GM12878 (cell line): ENCODE data around the gene CAMK2N2. TPM values are rescaled to one million over a fixed set of nuclear protein-coding genes. Genes with fewer than 3 reads are reported as not detected.

Experiments used
- ATAC-seq: fragments of 200-7000 bp; cut with Tn5 transposase; 3 replicates; pipeline ENCODE4 v1.9.1; 2020; ENCODE audit warnings: mild to moderate bottlenecking, moderate library complexity
- BruUV-seq: library from RNA; stranded (reverse); fragments of 400-500 nt; replicated peaks from 2 replicates; lab custom pipeline; 2021; lab: Mats Ljungman, UMichigan
- CTCF ChIA-PET: fragments of 300-600 bp; sonication (Branson Sonifier 250); formaldehyde crosslinking; extraction: SDS; loops from one replicate; lab custom pipeline; 2021; ENCODE audit warnings: inconsistent platforms; lab: Yijun Ruan, JAX
- POLR2A ChIA-PET: fragments of 350-600 bp; formaldehyde crosslinking; extraction: SDS; loops from one replicate; lab custom pipeline; 2021; ENCODE audit warnings: inconsistent platforms; lab: Charles Lee
- RAD21 ChIA-PET: fragments of 300-600 bp; sonication (Branson Sonifier 250); formaldehyde crosslinking; loops from one replicate; lab custom pipeline; 2023; ENCODE audit warnings: antibody characterized with exemption; ENCODE audit not compliant: unreplicated experiment; lab: Charles Lee
- SMC1A ChIA-PET: fragments of 300-600 bp; sonication (Branson Sonifier 250); formaldehyde crosslinking; loops from one replicate; lab custom pipeline; 2023; ENCODE audit not compliant: unreplicated experiment, uncharacterized antibody; lab: Charles Lee
- DNase-seq: peaks from one replicate; pipeline ENCODE4 v3.0.0-alpha.2; 2011; ENCODE audit warnings: low read depth, low spot score
- FAIRE-seq: peaks from 3 replicates; lab custom pipeline; 2011; peaks lifted over from hg19 to GRCh38; lab: Jason Lieb, UNC
- H2AFZ ChIP-seq: 2 replicates; pipeline ENCODE4 v1.6.0; 2011; ENCODE audit warnings: low read depth, low read length, control low read depth; ENCODE audit not compliant: control insufficient read depth
- H3K27ac ChIP-seq: 2 replicates; pipeline ENCODE4 v1.5.1; 2011; ENCODE audit warnings: control low read depth; ENCODE audit not compliant: control insufficient read depth, insufficient read depth
- H3K27me3 ChIP-seq, 2 experiments: replicated peaks in 1 of 2; 2 replicates each; pipeline versions ENCODE4 v1.6.0 to v1.6.1; 2011; ENCODE audit warnings: low read length in 1 of 2; ENCODE audit not compliant: control insufficient read depth in 2 of 2, insufficient read depth in 2 of 2
- H3K36me3 ChIP-seq, 2 experiments: 2 replicates each; pipeline ENCODE4 v1.5.1; 2011; ENCODE audit warnings: low read length in 1 of 2; ENCODE audit not compliant: control insufficient read depth in 2 of 2, insufficient read depth in 2 of 2
- H3K4me1 ChIP-seq: 2 replicates; pipeline ENCODE4 v1.6.1; 2011; ENCODE audit warnings: mild to moderate bottlenecking, low read length, moderate library complexity, mixed read lengths; ENCODE audit not compliant: control insufficient read depth, insufficient read depth
- H3K4me2 ChIP-seq: 2 replicates; pipeline ENCODE4 v1.6.0; 2011; ENCODE audit warnings: control low read depth; ENCODE audit not compliant: control insufficient read depth, insufficient read depth
- H3K4me3 ChIP-seq: fragments of 200-600 bp; sonication (generic); 2 replicates; pipeline ENCODE4 v1.5.1; 2016
- H3K79me2 ChIP-seq: 2 replicates; pipeline ENCODE4 v1.6.0; 2011; ENCODE audit warnings: low read length; ENCODE audit not compliant: control insufficient read depth, insufficient read depth
- H3K9ac ChIP-seq: 2 replicates; pipeline ENCODE4 v1.8.0; 2011; ENCODE audit warnings: low read length, control low read depth, mixed read lengths; ENCODE audit not compliant: control insufficient read depth, insufficient read depth
- H3K9me3 ChIP-seq: replicated peaks from 3 replicates; pipeline ENCODE4 v1.5.1; 2011; ENCODE audit warnings: mild to moderate bottlenecking, low read length; ENCODE audit not compliant: control insufficient read depth, insufficient read depth
- H4K20me1 ChIP-seq: 2 replicates; pipeline ENCODE4 v1.6.0; 2011; ENCODE audit not compliant: control insufficient read depth, insufficient read depth
- EZH2 ChIP-seq: IDR thresholded peaks from 2 replicates; pipeline ENCODE4 v1.6.1; 2012; ENCODE audit warnings: low read depth, mild to moderate bottlenecking, control low read depth, inconsistent platforms, low read length, borderline replicate concordance; ENCODE audit not compliant: control insufficient read depth
- HCFC1 ChIP-seq: fragments of 150-350 bp; IDR thresholded peaks from 2 replicates; pipeline ENCODE4 v1.6.1; 2014; ENCODE audit warnings: low read length
- RELA ChIP-seq: fragments of 450-650 bp; IDR thresholded peaks from 2 replicates; pipeline ENCODE4 v1.8.0; 2014; ENCODE audit warnings: borderline replicate concordance; ENCODE audit not compliant: partially characterized antibody
- SP1 ChIP-seq: IDR thresholded peaks from one replicate; pipeline ENCODE4 v1.6.1; 2011; ENCODE audit warnings: low read depth, low read length
- ZZZ3 ChIP-seq: IDR thresholded peaks from 2 replicates; pipeline ENCODE4 v1.6.1; 2011; ENCODE audit warnings: low read depth; ENCODE audit not compliant: control insufficient read depth, insufficient read length
- WGBS: methylation state at CpG from one replicate; pipeline ENCODE4 v1.1.6; 2016; ENCODE audit warnings: low lambda C conversion rate; ENCODE audit not compliant: insufficient replicate concordance, insufficient coverage; ENCODE audit errors: missing lambda C conversion rate; 5-methylcytosine and 5-hydroxymethylcytosine counted together
- in situ Hi-C: fragments of 300-500 bp; cut with MboI; formaldehyde crosslinking; loops from 9 replicates; pipeline ENCODE4 v1.14.3; 2018; ENCODE audit warnings: mixed read lengths
- intact Hi-C: fragments of 100-400 bp; cut with micrococcal nuclease; formaldehyde crosslinking; loops from one replicate; pipeline ENCODE4 v1.14.2; 2022; ENCODE audit not compliant: unreplicated experiment
- polyA plus RNA-seq, 11 experiments: library from polyadenylated mRNA; depleted of rRNA in 4 of 11; unstranded in 6 of 11; stranded (reverse) in 5 of 11; fragments of >200 nt; fragmentation: Nextera tagmentation in 4 of 11; fragmentation: Illumina TruSeq in 1 of 11; extraction: Ambion mirVana in 4 of 11; extraction: Trizol in 1 of 11; gene quantifications; 1 replicate in 1 of 11; 2 replicates in 10 of 11; pipeline versions ENCODE4 v1.2.1 to v1.2.3, GENCODE V29; 2011 to 2016; ENCODE audit warnings: inconsistent platforms in 2 of 11, missing spikeins in 2 of 11, low read depth in 1 of 11
- total RNA-seq, 4 experiments: library from RNA; depleted of rRNA in 3 of 4; stranded (reverse); fragments of >200 nt in 3 of 4; fragmentation: Illumina TruSeq in 1 of 4; extraction: Trizol in 1 of 4; gene quantifications; 2 replicates each; pipeline versions ENCODE4 v1.2.1 to v1.2.3, GENCODE V29; 2013 to 2021
- TF ChIP-seq, protein P1 (sequence below): fragments of 450-650 bp; IDR thresholded peaks from 2 replicates; pipeline ENCODE4 v1.6.1; 2016; ENCODE audit warnings: mild to moderate bottlenecking

The CAMK2N2 gene
- total and polyA plus RNA-seq, 10 of the 15 experiments (the other 5 are each of a cell fraction or from before 2014, with no cell fraction given): 0.06 to 1.4 (median 0.45) TPM; not detected in 1

DNA sequence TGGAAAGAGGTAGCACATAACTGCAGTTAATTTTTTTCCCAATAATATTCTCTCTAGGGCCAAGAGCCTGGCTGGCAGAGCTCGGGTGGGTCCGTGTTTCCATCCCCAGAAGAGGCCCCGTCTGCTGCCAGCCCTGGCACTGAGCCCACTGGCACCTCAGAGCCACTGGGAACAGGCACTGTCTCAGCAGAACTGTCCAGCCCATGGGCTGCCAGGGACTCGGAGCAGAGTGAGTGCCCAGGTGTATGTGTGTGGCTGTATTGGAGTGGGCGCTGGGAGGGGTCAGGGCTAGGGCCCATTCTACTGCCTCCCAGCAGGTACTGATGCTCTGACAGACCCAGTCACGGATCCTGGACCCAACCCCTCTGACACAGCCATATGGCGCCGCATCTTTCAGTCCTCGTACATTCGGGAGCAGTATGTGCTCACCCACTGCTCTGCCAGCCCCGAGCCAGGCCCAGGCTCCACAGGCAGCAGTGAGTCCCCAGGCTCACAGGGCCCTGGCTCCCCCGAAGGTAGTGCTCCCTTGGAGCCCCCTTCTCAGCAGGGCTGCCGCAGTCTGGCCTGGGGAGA lies 23.0 kb downstream of the CAMK2N2 start (continued):
- no peak for TF ChIP-seq RELA

DNA sequence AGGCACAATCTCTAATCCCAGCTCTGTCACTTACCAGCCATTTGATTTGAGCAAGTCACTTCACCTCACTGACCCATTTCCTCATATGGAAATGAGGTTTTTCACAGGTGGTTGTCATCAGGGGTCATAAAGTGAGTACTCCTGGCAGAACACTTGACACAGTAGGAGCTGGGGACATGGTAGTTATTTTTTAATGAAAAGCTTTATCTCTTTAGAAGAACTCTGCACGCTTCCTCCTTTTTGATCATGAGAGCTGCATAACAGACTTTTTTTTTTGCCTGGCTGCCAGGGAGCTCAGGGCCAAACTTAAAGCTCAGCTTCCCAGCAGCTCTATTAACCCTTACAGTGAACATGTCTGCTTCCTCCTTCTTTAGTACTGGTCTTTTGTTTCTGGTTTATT lies 23.5 kb downstream of the CAMK2N2 start:
- in situ Hi-C loops: no loop called here
- RAD21 ChIA-PET: interaction anchor here (1.1 to 1.6 kb wide), 2 partner anchors 10 to 15 kb away, joined by 4 to 6 read pairs; no protein-coding TSS in a partner anchor

More for the DNA sequence above, 23.5 kb downstream of the CAMK2N2 start:
- intact Hi-C loops: no loop called here
- Histone ChIP-seq H3K4me3 (no peak overlapping the region), H3K9ac (no peak overlapping the region), H3K27ac (no peak overlapping the region), H3K27me3 (no peaks in the 10 kb centered on the region; a peak in 1 of 4 replicates), H4K20me1 (no peaks in the 10 kb centered on the region), H3K36me3 (peaks cover 7 to 11% of the 10 kb centered on the region in 2 experiments; a peak in 3 of 4 replicates), H2AFZ (no peak overlapping the region), H3K9me3 (no peaks in the 10 kb centered on the region), H3K79me2 (no peaks in the 10 kb centered on the region), H3K4me1 (no peaks in the 10 kb centered on the region), H3K4me2 (no peak overlapping the region)
- no peak for ATAC-seq
- BruUV-seq: no TSS peak
- FAIRE-seq: no peak
- POLR2A ChIA-PET: no interaction called here
- CTCF ChIA-PET: interaction anchor here (0.6 to 3.5 kb wide), 7 partner anchors 8 to 352 kb away, joined by 3 to 23 read pairs (median 4); no protein-coding TSS in a partner anchor
- 0% methylated on average over 1 of the region's 1 CpG for WGBS
- TF ChIP-seq ZZZ3 (no peak), EZH2 (no peak), HCFC1 (no peak), SP1 (no peak)
- TF ChIP-seq, protein P1, sequence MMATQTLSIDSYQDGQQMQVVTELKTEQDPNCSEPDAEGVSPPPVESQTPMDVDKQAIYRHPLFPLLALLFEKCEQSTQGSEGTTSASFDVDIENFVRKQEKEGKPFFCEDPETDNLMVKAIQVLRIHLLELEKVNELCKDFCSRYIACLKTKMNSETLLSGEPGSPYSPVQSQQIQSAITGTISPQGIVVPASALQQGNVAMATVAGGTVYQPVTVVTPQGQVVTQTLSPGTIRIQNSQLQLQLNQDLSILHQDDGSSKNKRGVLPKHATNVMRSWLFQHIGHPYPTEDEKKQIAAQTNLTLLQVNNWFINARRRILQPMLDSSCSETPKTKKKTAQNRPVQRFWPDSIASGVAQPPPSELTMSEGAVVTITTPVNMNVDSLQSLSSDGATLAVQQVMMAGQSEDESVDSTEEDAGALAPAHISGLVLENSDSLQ: no peak
- DNase-seq: no peak
- SMC1A ChIA-PET: interaction anchor here (1.1 to 1.2 kb wide), 2 partner anchors 10 to 109 kb away, joined by 3 to 4 read pairs; no protein-coding TSS in a partner anchor
